Hippocampal formation (tissue), 2 donors: Measurements from ENCODE around the gene CENPVL1.
"Not testable (repeated sequence)": the region's sequence is repeated elsewhere in the genome, so short reads cannot be mapped to it uniquely, and the experiment has no call there.

Source experiments
- DNase-seq, 2 donors: peaks; one replicate each; lab custom pipeline; 2025; lab: John Stamatoyannopoulos, UW

Gene CENPVL1

GRCh38 chrX:51710277-51711164 is at the start of gene CENPVL1:
Gene CENPVL1 (plus strand): TSS chrX:51710512. CDS start chrX:51710512, 0 bp downstream.
- DNase-seq, result not testable (repeated sequence)

GRCh38 chrX:51665981-51666380 is 44.3 kb upstream of the CENPVL1 start:
- DNase-seq, result no peak

GRCh38 chrX:51679689-51680433 is 30.5 kb upstream of the CENPVL1 start:
- not testable (repeated sequence) for DNase-seq

GRCh38 chrX:51681808-51682719 is 28.2 kb upstream of the CENPVL1 start:
- DNase-seq, result not testable (repeated sequence)

- not testable (repeated sequence) for DNase-seq
Measured at GRCh38 chrX:51682720-51683062, 27.6 kb upstream of the CENPVL1 start, which contains the start of gene CENPVL2. Gene CENPVL2 (minus strand): TSS chrX:51682831. CDS start chrX:51682831, 0 bp downstream.

GRCh38 chrX:51694254-51694653 is 16.1 kb upstream of the CENPVL1 start:
- DNase-seq, result no peak

- no peak for DNase-seq
Measured at GRCh38 chrX:51697397-51697796, 12.9 kb upstream of the CENPVL1 start.

- not testable (repeated sequence) for DNase-seq
Measured at GRCh38 chrX:51712943-51713647, 2.8 kb downstream of the CENPVL1 start.

GRCh38 chrX:51728202-51728601 is 17.9 kb downstream of the CENPVL1 start:
- DNase-seq, result no peak

- no peak for DNase-seq
Measured at GRCh38 chrX:51737091-51737490, 26.8 kb downstream of the CENPVL1 start.

- no peak for DNase-seq
Measured at GRCh38 chrX:51742586-51742985, 32.3 kb downstream of the CENPVL1 start.

GRCh38 chrX:51743179-51743957 is 33.1 kb downstream of the CENPVL1 start, which contains the start of gene GSPT2:
Gene GSPT2 (plus strand): TSS chrX:51743442. CDS start chrX:51743627, 185 bp downstream.
- DNase-seq, result peak; percentile 49 to 57

GRCh38 chrX:51747671-51748070 is 37.4 kb downstream of the CENPVL1 start:
- DNase-seq, result no peak

GRCh38 chrX:51759055-51759839 is 48.9 kb downstream of the CENPVL1 start:
- DNase-seq, result no peak

- no peak for DNase-seq
Measured at GRCh38 chrX:51760657-51761056, 50.3 kb downstream of the CENPVL1 start.
